Measurements from ENCODE around the gene OBSL1. TPM values are rescaled to one million over a fixed set of nuclear protein-coding genes. Genes with fewer than 3 reads are reported as not detected.

Gene OBSL1
- total RNA-seq, 5 donors from 2014 or later (not counting 1 experiment from before 2014, with no cell fraction given), result 1.2 to 2.4 (median 1.2) TPM

- Histone ChIP-seq H3K27ac (ENCODE audit: low read length) (no peak overlapping the region), H3K4me3 (ENCODE audit: control insufficient read depth in 1 of 2, extremely low read depth in 1 of 2, low read length in 1 of 2) (no peak overlapping the region), H3K9me3 (no peaks in the 10 kb centered on the region), H3K4me1 (ENCODE audit: control insufficient read depth in 1 of 2, extremely low read depth in 1 of 2, insufficient read depth in 2 of 2, low read length in 2 of 2) (peaks cover 0 to 7% of the 10 kb centered on the region in 2 experiments), H3K27me3 (replicated peaks in 1 of 2; ENCODE audit: control insufficient read depth in 2 of 2, extremely low read depth in 1 of 2, insufficient read depth in 2 of 2, low read length in 1 of 2) (peaks cover 0 to 74% of the 10 kb centered on the region in 2 experiments), H3K36me3 (ENCODE audit: control insufficient read depth in 2 of 2, extremely low read depth in 1 of 2, insufficient read depth in 1 of 2, low read length in 1 of 2) (no peaks in the 10 kb centered on the region)
- WGBS (ENCODE audit: insufficient coverage), result 92% methylated on average over 30 of the region's 35 CpGs
- Mint-ChIP-seq H3K9me3 (no peaks in the 10 kb centered on the region), H3K36me3 (no peaks in the 10 kb centered on the region), H3K4me1 (peaks cover 2 to 5% (median 4%) of the 10 kb centered on the region in 3 donors), H3K27me3 (peaks cover 39 to 55% of the 10 kb centered on the region in 2 donors), H3K27ac (no peak overlapping the region), H3K4me3 (no peak overlapping the region)
- POLR2A ChIA-PET, result no interaction called here
- peak in 1 of 35 experiments; percentile 3 for DNase-seq
- CTCF ChIA-PET, result interaction anchor here in 1 of 2 donors (1.1 kb wide), 1 partner anchor 27 kb away, joined by 4 read pairs; no protein-coding TSS in a partner anchor
- no peak for ATAC-seq (replicated peaks in 1 of 4)
Measured at GRCh38 chr2:219567791-219568361, 3.5 kb downstream of the OBSL1 start.

GRCh38 chr2:219567131-219567530 is 4.2 kb downstream of the OBSL1 start:
- Histone ChIP-seq H3K4me1 (ENCODE audit: control insufficient read depth in 1 of 2, extremely low read depth in 1 of 2, insufficient read depth in 2 of 2, low read length in 2 of 2) (peaks cover 0 to 7% of the 10 kb centered on the region in 2 experiments), H3K27ac (ENCODE audit: low read length) (no peak overlapping the region), H3K4me3 (ENCODE audit: control insufficient read depth in 1 of 2, extremely low read depth in 1 of 2, low read length in 1 of 2) (no peak overlapping the region), H3K27me3 (replicated peaks in 1 of 2; ENCODE audit: control insufficient read depth in 2 of 2, extremely low read depth in 1 of 2, insufficient read depth in 2 of 2, low read length in 1 of 2) (peaks cover 0 to 74% of the 10 kb centered on the region in 2 experiments), H3K36me3 (ENCODE audit: control insufficient read depth in 2 of 2, extremely low read depth in 1 of 2, insufficient read depth in 1 of 2, low read length in 1 of 2) (no peaks in the 10 kb centered on the region), H3K9me3 (no peaks in the 10 kb centered on the region)
- Mint-ChIP-seq H3K4me1 (peaks cover 2 to 5% (median 4%) of the 10 kb centered on the region in 3 donors), H3K36me3 (no peaks in the 10 kb centered on the region), H3K4me3 (no peak overlapping the region), H3K27ac (no peak overlapping the region), H3K9me3 (no peaks in the 10 kb centered on the region), H3K27me3 (peaks cover 38 to 49% of the 10 kb centered on the region in 2 donors)
- CTCF ChIA-PET, result interaction anchor here in 1 of 2 donors (1.1 kb wide), 1 partner anchor 26 kb away, joined by 4 read pairs; no protein-coding TSS in a partner anchor
- DNase-seq (no peak), ATAC-seq (replicated peaks in 1 of 4) (no peak)
- POLR2A ChIA-PET, result no interaction called here
- 93% methylated on average over 18 of the region's 18 CpGs for WGBS (ENCODE audit: insufficient coverage)

DNA sequence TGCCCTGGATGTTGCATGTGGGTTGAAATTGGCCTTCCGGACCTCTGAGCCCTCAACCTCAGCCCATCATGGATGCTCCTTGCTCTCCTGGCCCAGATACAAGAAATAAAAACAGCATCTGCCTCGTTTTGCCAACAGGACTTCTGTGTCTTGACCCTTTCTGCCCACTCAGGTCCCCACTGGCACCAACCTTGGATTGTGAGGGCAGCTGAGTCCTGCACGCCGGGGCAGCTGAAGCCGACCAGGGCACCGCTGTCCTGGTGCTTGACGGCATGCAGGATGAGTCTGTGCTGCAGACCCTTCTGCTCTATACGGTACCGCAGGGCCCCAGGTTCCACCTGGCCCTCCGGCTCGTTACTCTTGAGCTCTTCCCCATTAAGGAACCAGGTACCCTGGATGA is 4.7 kb downstream of the OBSL1 start:
- H3K4me1 Mint-ChIP-seq, result peaks cover 2 to 5% (median 2%) of the 10 kb centered on the region in 3 donors
- Histone ChIP-seq H3K4me3 (ENCODE audit: control insufficient read depth in 1 of 2, extremely low read depth in 1 of 2, low read length in 1 of 2) (no peak overlapping the region), H3K4me1 (ENCODE audit: control insufficient read depth in 1 of 2, extremely low read depth in 1 of 2, insufficient read depth in 2 of 2, low read length in 2 of 2) (peaks cover 0 to 6% of the 10 kb centered on the region in 2 experiments), H3K9me3 (no peaks in the 10 kb centered on the region), H3K27me3 (replicated peaks in 1 of 2; ENCODE audit: control insufficient read depth in 2 of 2, extremely low read depth in 1 of 2, insufficient read depth in 2 of 2, low read length in 1 of 2) (peaks cover 0 to 74% of the 10 kb centered on the region in 2 experiments), H3K36me3 (ENCODE audit: control insufficient read depth in 2 of 2, extremely low read depth in 1 of 2, insufficient read depth in 1 of 2, low read length in 1 of 2) (no peaks in the 10 kb centered on the region), H3K27ac (ENCODE audit: low read length) (no peak overlapping the region)
- no peak for ATAC-seq (replicated peaks in 1 of 4)
- H3K36me3 Mint-ChIP-seq, result no peaks in the 10 kb centered on the region
- no peaks in the 10 kb centered on the region for H3K9me3 Mint-ChIP-seq
- no peak overlapping the region for H3K27ac Mint-ChIP-seq
- ChIA-PET CTCF (no interaction called here), POLR2A (no interaction called here)
- DNase-seq, result no peak
- peaks cover 33 to 44% of the 10 kb centered on the region in 2 donors for H3K27me3 Mint-ChIP-seq
- 82% methylated on average over 10 of the region's 11 CpGs for WGBS (ENCODE audit: insufficient coverage)
- no peak overlapping the region for H3K4me3 Mint-ChIP-seq

DNA sequence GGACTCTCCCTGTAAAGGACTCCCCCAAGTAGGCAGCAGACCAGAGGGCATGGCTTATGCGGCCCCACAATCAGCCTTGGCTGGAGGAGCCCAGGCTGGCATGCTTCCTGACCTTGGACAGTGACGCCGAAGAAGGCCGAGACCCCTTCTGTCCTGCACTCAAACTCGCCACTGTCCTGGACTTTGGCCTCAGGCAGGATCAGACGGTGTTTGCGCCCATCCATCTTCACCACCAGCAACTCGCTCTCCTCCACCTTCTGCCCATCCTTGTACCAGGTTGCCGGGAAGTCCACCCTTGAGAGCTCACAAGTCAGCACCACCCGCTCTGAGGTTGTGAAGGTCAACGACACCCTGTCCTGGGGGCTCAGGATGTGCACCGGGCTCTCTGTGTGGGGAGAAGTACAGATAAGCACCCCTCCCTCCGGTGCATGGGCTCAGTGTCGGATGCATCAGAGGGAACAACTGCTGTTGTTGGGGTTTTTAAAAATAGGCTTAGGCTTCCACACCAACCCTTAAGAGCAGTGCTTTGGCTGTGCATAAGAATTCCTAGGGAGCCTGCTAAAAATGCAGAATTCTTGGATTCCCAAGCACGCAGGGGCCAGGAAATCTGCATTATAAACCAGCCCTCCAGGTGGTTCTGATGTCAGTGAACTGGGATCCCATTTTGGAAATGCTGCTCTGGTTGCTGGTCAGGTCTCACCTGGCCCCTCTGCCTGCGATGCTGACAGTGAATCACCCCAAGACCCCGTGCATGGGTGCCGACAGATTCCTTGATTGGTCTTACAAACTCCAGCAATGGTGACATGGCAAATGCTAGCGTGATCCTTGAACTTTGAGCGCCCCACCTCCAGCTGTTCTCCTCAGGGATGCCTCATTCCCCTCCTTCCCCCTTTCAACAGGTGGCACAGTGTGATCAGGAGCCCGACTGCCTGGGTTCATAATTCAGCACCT is 5.9 kb downstream of the OBSL1 start:
- ChIA-PET CTCF (no interaction called here), POLR2A (no interaction called here)
- Histone ChIP-seq H3K9me3 (no peaks in the 10 kb centered on the region), H3K27ac (ENCODE audit: low read length) (no peak overlapping the region), H3K27me3 (replicated peaks in 1 of 2; ENCODE audit: control insufficient read depth in 2 of 2, extremely low read depth in 1 of 2, insufficient read depth in 2 of 2, low read length in 1 of 2) (peaks cover 0 to 77% of the 10 kb centered on the region in 2 experiments), H3K4me3 (ENCODE audit: control insufficient read depth in 1 of 2, extremely low read depth in 1 of 2, low read length in 1 of 2) (no peak overlapping the region), H3K4me1 (ENCODE audit: control insufficient read depth in 1 of 2, extremely low read depth in 1 of 2, insufficient read depth in 2 of 2, low read length in 2 of 2) (no peaks in the 10 kb centered on the region), H3K36me3 (ENCODE audit: control insufficient read depth in 2 of 2, extremely low read depth in 1 of 2, insufficient read depth in 1 of 2, low read length in 1 of 2) (no peaks in the 10 kb centered on the region)
- ATAC-seq (replicated peaks in 1 of 4) (no peak), DNase-seq (no peak)
- Mint-ChIP-seq H3K4me1 (peaks cover 0 to 5% (median 2%) of the 10 kb centered on the region in 3 donors), H3K27ac (no peak overlapping the region), H3K4me3 (no peak overlapping the region), H3K27me3 (peaks cover 35 to 45% of the 10 kb centered on the region in 2 donors), H3K9me3 (no peaks in the 10 kb centered on the region), H3K36me3 (no peaks in the 10 kb centered on the region)
- WGBS (ENCODE audit: insufficient coverage), result 82% methylated on average over 14 of the region's 21 CpGs

- Mint-ChIP-seq H3K27me3 (peaks cover 31 to 33% of the 10 kb centered on the region in 2 donors), H3K4me1 (no peaks in the 10 kb centered on the region), H3K9me3 (no peaks in the 10 kb centered on the region), H3K36me3 (no peaks in the 10 kb centered on the region), H3K4me3 (no peak overlapping the region), H3K27ac (no peak overlapping the region)
- no peak for ATAC-seq (replicated peaks in 1 of 4)
- Histone ChIP-seq H3K9me3 (no peaks in the 10 kb centered on the region), H3K27ac (ENCODE audit: low read length) (no peak overlapping the region), H3K36me3 (ENCODE audit: control insufficient read depth in 2 of 2, extremely low read depth in 1 of 2, insufficient read depth in 1 of 2, low read length in 1 of 2) (no peaks in the 10 kb centered on the region), H3K27me3 (replicated peaks in 1 of 2; ENCODE audit: control insufficient read depth in 2 of 2, extremely low read depth in 1 of 2, insufficient read depth in 2 of 2, low read length in 1 of 2) (peaks cover 0 to 71% of the 10 kb centered on the region in 2 experiments), H3K4me3 (ENCODE audit: control insufficient read depth in 1 of 2, extremely low read depth in 1 of 2, low read length in 1 of 2) (no peak overlapping the region), H3K4me1 (ENCODE audit: control insufficient read depth in 1 of 2, extremely low read depth in 1 of 2, insufficient read depth in 2 of 2, low read length in 2 of 2) (no peaks in the 10 kb centered on the region)
- ChIA-PET POLR2A (no interaction called here), CTCF (interaction anchor here (0.6 to 1.4 kb wide), 6 partner anchors 10 to 824 kb away, joined by 3 to 8 read pairs (median 4); no protein-coding TSS in a partner anchor)
- DNase-seq, result no peak
- WGBS (ENCODE audit: insufficient coverage), result 89% methylated on average over 12 of the region's 20 CpGs
Measured at GRCh38 chr2:219563271-219563928, 7.9 kb downstream of the OBSL1 start.

All from T-cell (primary cell).